DND-41 (cell line): ENCODE results near the gene VEGFD.

ENCODE experiments used
- ATAC-seq: fragments of 200-7000 bp; cut with Tn5 transposase; 3 replicates; pipeline ENCODE4 v1.9.1; 2021; ENCODE audit warnings: low read depth; ENCODE audit not compliant: insufficient read depth
- DNase-seq: peaks from one replicate; pipeline ENCODE4 v3.0.0-alpha.2; 2020
- H2AFZ ChIP-seq: 2 replicates; pipeline ENCODE4 v1.6.0; 2012; ENCODE audit warnings: low read depth, low read length
- H3K27ac ChIP-seq: 2 replicates; pipeline ENCODE4 v1.5.1; 2012; ENCODE audit warnings: low read length, inconsistent platforms
- H3K27me3 ChIP-seq: fragments of 200-600 bp; sonication (generic); 2 replicates; pipeline ENCODE4 v1.6.0; 2012; ENCODE audit warnings: low read length, mild to moderate bottlenecking, inconsistent platforms; ENCODE audit not compliant: insufficient read depth, poor library complexity
- H3K36me3 ChIP-seq: 2 replicates; pipeline ENCODE4 v1.5.1; 2012; ENCODE audit warnings: low read length, inconsistent platforms; ENCODE audit not compliant: insufficient read depth
- H3K4me1 ChIP-seq: 2 replicates; pipeline ENCODE4 v1.5.1; 2012; ENCODE audit warnings: mild to moderate bottlenecking, low read length; ENCODE audit not compliant: insufficient read depth
- H3K4me2 ChIP-seq: 2 replicates; pipeline ENCODE4 v1.6.0; 2012; ENCODE audit warnings: mild to moderate bottlenecking, moderate library complexity, low read length, inconsistent platforms; ENCODE audit not compliant: insufficient read depth
- H3K4me3 ChIP-seq, 2 experiments: fragments of 200-600 bp in 1 of 2; shearing (Covaris generic) in 1 of 2; 2 replicates each; pipeline ENCODE4 v1.5.1; 2012 to 2016; ENCODE audit warnings: inconsistent platforms in 2 of 2, low read length in 2 of 2, mild to moderate bottlenecking in 2 of 2, low read depth in 1 of 2, moderate library complexity in 1 of 2
- H3K79me2 ChIP-seq: 2 replicates; pipeline ENCODE4 v1.6.0; 2012; ENCODE audit warnings: low read length, inconsistent platforms; ENCODE audit not compliant: insufficient read depth
- H3K9ac ChIP-seq: 2 replicates; pipeline ENCODE4 v1.6.0; 2012; ENCODE audit warnings: low read depth, mild to moderate bottlenecking, inconsistent platforms, low read length, moderate library complexity
- H3K9me3 ChIP-seq: 2 replicates; pipeline ENCODE4 v1.5.1; 2012; ENCODE audit warnings: low read length, moderate library complexity, mild to moderate bottlenecking, inconsistent platforms; ENCODE audit not compliant: insufficient read depth, severe bottlenecking
- H4K20me1 ChIP-seq: 2 replicates; pipeline ENCODE4 v1.6.0; 2012; ENCODE audit warnings: low read length; ENCODE audit not compliant: insufficient read depth
- EZH2 ChIP-seq: IDR thresholded peaks from 3 replicates; pipeline ENCODE4 v1.6.1; 2012; ENCODE audit warnings: borderline replicate concordance, low read depth, mild to moderate bottlenecking, moderate library complexity, low read length, inconsistent platforms; ENCODE audit not compliant: severe bottlenecking
- TF ChIP-seq, protein P1 (sequence below): IDR thresholded peaks from 2 replicates; pipeline ENCODE4 v1.5.1; 2012; ENCODE audit warnings: borderline replicate concordance, low read length, moderate library complexity, mild to moderate bottlenecking; ENCODE audit not compliant: poor library complexity, severe bottlenecking; ENCODE audit errors: extremely low read depth

VEGFD gene

GRCh38 chrX:15344106-15344505, 40.1 kb downstream of the VEGFD start:
- H3K27me3 ChIP-seq: no peaks in the 10 kb centered on the region
- no peaks in the 10 kb centered on the region for H3K4me1 ChIP-seq
- H3K4me2 ChIP-seq: no peak overlapping the region
- no peak for TF ChIP-seq EZH2
- TF ChIP-seq, protein P1, sequence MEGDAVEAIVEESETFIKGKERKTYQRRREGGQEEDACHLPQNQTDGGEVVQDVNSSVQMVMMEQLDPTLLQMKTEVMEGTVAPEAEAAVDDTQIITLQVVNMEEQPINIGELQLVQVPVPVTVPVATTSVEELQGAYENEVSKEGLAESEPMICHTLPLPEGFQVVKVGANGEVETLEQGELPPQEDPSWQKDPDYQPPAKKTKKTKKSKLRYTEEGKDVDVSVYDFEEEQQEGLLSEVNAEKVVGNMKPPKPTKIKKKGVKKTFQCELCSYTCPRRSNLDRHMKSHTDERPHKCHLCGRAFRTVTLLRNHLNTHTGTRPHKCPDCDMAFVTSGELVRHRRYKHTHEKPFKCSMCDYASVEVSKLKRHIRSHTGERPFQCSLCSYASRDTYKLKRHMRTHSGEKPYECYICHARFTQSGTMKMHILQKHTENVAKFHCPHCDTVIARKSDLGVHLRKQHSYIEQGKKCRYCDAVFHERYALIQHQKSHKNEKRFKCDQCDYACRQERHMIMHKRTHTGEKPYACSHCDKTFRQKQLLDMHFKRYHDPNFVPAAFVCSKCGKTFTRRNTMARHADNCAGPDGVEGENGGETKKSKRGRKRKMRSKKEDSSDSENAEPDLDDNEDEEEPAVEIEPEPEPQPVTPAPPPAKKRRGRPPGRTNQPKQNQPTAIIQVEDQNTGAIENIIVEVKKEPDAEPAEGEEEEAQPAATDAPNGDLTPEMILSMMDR: no peak
- no peak for DNase-seq
- no peak overlapping the region for H3K4me3 ChIP-seq
- no peak overlapping the region for H3K9ac ChIP-seq
- ATAC-seq: no peak
- no peak overlapping the region for H3K27ac ChIP-seq
- no peaks in the 10 kb centered on the region for H3K79me2 ChIP-seq
- H2AFZ ChIP-seq: no peak overlapping the region
- no peaks in the 10 kb centered on the region for H3K9me3 ChIP-seq
- no peaks in the 10 kb centered on the region for H3K36me3 ChIP-seq
- H4K20me1 ChIP-seq: no peaks in the 10 kb centered on the region

DNA sequence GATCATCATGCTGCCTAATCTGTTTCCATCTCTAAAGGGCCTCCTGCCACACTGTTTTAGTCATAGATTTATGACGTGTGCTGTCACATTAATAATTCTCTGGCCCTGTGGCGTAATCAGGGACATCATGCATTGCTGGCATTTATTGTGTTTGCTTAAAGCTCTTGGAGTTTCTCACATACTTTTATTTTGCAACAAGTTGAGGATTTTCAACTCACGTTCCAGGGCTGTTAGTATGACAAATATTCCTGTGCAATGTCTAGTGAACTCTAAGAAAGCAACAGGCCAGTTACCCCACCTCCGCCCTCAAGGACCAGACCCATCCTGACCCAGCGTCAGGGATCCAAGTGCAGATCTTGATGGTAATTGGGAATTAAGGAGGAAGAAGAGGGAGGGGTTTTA, 41.1 kb downstream of the VEGFD start:
- no peaks in the 10 kb centered on the region for H3K27me3 ChIP-seq
- ATAC-seq: no peak
- DNase-seq: no peak

DNA sequence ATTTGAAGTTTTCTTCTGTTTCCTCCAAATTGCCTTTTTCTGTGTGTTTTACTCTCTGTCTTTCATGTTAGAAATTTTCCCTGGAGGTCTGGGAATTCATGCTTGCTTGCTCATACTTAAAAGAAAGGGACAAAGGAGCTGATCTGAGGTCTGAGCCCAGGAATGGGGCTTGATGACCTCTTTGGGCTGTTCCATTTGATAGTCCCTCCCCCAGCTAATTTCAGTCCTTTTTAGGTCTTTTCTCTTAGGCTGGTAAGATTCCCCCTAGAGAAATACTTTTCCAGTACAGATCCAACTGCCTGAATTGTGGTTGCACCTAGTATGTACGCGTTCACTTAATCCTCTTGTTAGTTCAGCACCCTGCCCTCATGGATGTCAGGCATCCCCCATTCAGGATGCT, 43.3 kb downstream of the VEGFD start:
- no peak overlapping the region for H3K9ac ChIP-seq
- no peak overlapping the region for H3K4me2 ChIP-seq
- DNase-seq: no peak
- ATAC-seq: no peak
- H3K79me2 ChIP-seq: no peaks in the 10 kb centered on the region
- H3K4me3 ChIP-seq: no peak overlapping the region
- no peaks in the 10 kb centered on the region for H3K36me3 ChIP-seq
- H3K27me3 ChIP-seq: no peaks in the 10 kb centered on the region
- no peak overlapping the region for H3K27ac ChIP-seq
- H2AFZ ChIP-seq: no peak overlapping the region
- no peaks in the 10 kb centered on the region for H3K9me3 ChIP-seq
- H3K4me1 ChIP-seq: peaks cover 8% of the 10 kb centered on the region
- TF ChIP-seq, protein P1: no peak
- no peak for TF ChIP-seq EZH2
- H4K20me1 ChIP-seq: no peaks in the 10 kb centered on the region

More for the DNA sequence above, 41.1 kb downstream of the VEGFD start:
- H3K4me3 ChIP-seq: no peak overlapping the region
- H3K4me2 ChIP-seq: no peak overlapping the region
- H4K20me1 ChIP-seq: no peaks in the 10 kb centered on the region
- no peak for TF ChIP-seq EZH2
- TF ChIP-seq, protein P1: no peak
- no peak overlapping the region for H3K27ac ChIP-seq
- H3K79me2 ChIP-seq: no peaks in the 10 kb centered on the region
- no peak overlapping the region for H2AFZ ChIP-seq
- no peaks in the 10 kb centered on the region for H3K4me1 ChIP-seq
- no peaks in the 10 kb centered on the region for H3K9me3 ChIP-seq
- H3K36me3 ChIP-seq: no peaks in the 10 kb centered on the region
- no peak overlapping the region for H3K9ac ChIP-seq

GRCh38 chrX:15336023-15336413, 48.2 kb downstream of the VEGFD start:
- Histone ChIP-seq H3K4me1 (peaks cover 19% of the 10 kb centered on the region), H3K9ac (peak overlapping the region; percentile 48), H3K27ac (peak overlapping the region; percentile 56)

More at GRCh38 chrX:15336023-15336413, 48.2 kb downstream of the VEGFD start:
- no peak for DNase-seq
- Histone ChIP-seq H4K20me1 (no peaks in the 10 kb centered on the region; the same call in 1 of the 2 replicates), H3K79me2 (peaks cover 28% of the 10 kb centered on the region), H3K27me3 (no peaks in the 10 kb centered on the region), H3K4me3 (peak overlapping the region; percentile 34 to 67; a peak in 3 of 4 replicates), H3K36me3 (peaks cover 19% of the 10 kb centered on the region), H3K4me2 (peak overlapping the region; percentile 91), H3K9me3 (no peaks in the 10 kb centered on the region), H2AFZ (peak overlapping the region; percentile 77)
- TF ChIP-seq EZH2: no peak
- TF ChIP-seq, protein P1: no peak
- ATAC-seq: no peak
